Gastroesophageal sphincter (tissue), 4 donors: ENCODE data around the gene FAM131B. TPM values are rescaled to one million over a fixed set of nuclear protein-coding genes. Genes with fewer than 3 reads are reported as not detected.

Experiments used
- ATAC-seq: fragments of 150-250 bp; one replicate; pipeline ENCODE4 v1.9.1; 2016; ENCODE audit warnings: mild to moderate bottlenecking, moderate library complexity
- H3K27ac ChIP-seq, 4 donors: fragments of 200-600 bp; sonication (generic) in 3 of 4; 1 replicate in 3 of 4; 2 replicates in 1 of 4; pipeline ENCODE4 v1.5.1; 2016 to 2019
- H3K27me3 ChIP-seq: fragments of 200-600 bp; sonication (generic); one replicate; pipeline ENCODE4 v1.5.1; 2019
- H3K36me3 ChIP-seq, 2 donors: fragments of 200-600 bp; sonication (generic); one replicate each; pipeline ENCODE4 v1.5.1; 2019; ENCODE audit warnings: control low read depth in 1 of 2
- H3K4me1 ChIP-seq, 3 donors: fragments of 200-600 bp; sonication (generic); 1 replicate in 2 of 3; 2 replicates in 1 of 3; pipeline ENCODE4 v1.5.1; 2016 to 2019; ENCODE audit warnings: control low read depth in 2 of 3
- H3K4me3 ChIP-seq, 2 donors: fragments of 200-600 bp; sonication (generic); one replicate each; pipeline ENCODE4 v1.5.1; 2019; ENCODE audit warnings: mild to moderate bottlenecking in 1 of 2, moderate library complexity in 1 of 2
- H3K9me3 ChIP-seq, 3 donors: fragments of 200-600 bp; sonication (generic); one replicate each; pipeline ENCODE4 v1.5.1; 2017 to 2019; ENCODE audit warnings: control low read depth in 2 of 3
- CTCF ChIP-seq, 4 experiments: fragments of 200-600 bp in 2 of 4; fragments of 450-650 bp in 2 of 4; sonication (generic) in 1 of 4; IDR thresholded peaks; one replicate each; pipeline ENCODE4 v1.5.1; 2017 to 2019; ENCODE audit warnings: antibody characterized with exemption in 4 of 4, mild to moderate bottlenecking in 2 of 4, moderate library complexity in 2 of 4
- EP300 ChIP-seq: sonication (generic); formaldehyde crosslinking; IDR thresholded peaks from one replicate; pipeline ENCODE4 v1.6.1; 2017; ENCODE audit warnings: antibody characterized with exemption, mild to moderate bottlenecking
- POLR2A ChIP-seq, 2 donors: fragments of 450-650 bp; IDR thresholded peaks; one replicate each; pipeline ENCODE4 v1.6.1; 2017; ENCODE audit warnings: antibody characterized with exemption in 2 of 2, mild to moderate bottlenecking in 2 of 2, moderate library complexity in 1 of 2
- POLR2AphosphoS5 ChIP-seq: sonication (generic); formaldehyde crosslinking; IDR thresholded peaks from one replicate; pipeline ENCODE4 v1.6.1; 2017; ENCODE audit warnings: antibody characterized with exemption
- WGBS, 2 donors: methylation state at CpG; one replicate each; pipeline ENCODE4 v1.1.5; 2018; ENCODE audit warnings: low coverage in 1 of 2; 5-methylcytosine and 5-hydroxymethylcytosine counted together
- total RNA-seq, 4 donors: library from RNA; depleted of rRNA; stranded (reverse); fragments of >200 nt; gene quantifications; one replicate each; pipeline ENCODE4 v1.1.0, GENCODE V29; 2016

FAM131B gene
- total RNA-seq, 4 donors from 2014 or later: 0.31 to 2.4 (median 1.2) TPM

DNA sequence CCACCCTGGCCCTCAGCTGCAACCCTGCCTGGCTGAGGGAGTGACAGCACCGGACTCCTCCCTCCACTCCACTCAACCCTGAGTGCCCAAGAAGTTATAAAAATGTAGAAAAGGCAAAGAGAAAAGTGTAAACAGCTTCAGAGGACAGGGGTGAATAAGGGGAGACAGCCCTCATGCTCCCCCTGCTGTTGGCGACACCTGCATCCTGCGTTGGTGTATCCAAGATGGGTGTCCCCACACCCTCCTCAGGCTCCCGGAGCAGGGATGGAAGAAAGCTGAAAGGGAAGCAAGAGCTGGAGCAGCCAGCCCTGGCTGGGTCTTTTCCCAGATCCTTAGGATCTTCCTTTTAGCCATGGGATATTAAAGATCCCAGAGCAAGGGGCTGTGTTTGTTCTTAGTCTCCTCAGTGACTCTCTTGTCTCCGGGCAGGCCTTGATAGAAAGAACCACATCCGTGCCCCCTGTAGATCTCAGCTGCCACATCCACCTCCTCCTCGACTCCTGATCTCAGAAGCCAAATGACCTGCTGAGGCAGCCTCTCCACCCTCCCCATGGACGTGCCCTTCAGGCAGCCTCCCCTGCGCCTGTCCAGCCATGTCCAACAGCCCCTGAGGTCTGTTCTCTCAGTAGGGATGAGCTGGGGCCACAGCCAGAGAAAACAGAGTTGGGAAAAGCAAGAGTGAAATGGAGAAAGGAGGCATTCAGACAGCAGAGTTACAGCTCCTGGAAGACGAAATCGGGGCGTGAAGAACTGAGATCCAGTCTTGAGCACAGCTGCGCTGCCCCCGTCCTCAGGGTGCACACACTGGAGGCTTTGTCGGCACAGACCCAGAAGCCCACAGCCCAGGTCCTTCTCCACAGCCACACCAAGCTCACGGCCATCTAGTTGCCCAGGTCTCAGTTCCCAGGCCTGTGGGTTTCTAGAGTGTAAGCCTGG, 6.8 kb downstream of the FAM131B start:
- Histone ChIP-seq H3K36me3 (no peaks in the 10 kb centered on the region), H3K27ac (no peak overlapping the region), H3K27me3 (peaks cover 39% of the 10 kb centered on the region), H3K9me3 (no peaks in the 10 kb centered on the region), H3K4me3 (no peak overlapping the region), H3K4me1 (no peaks in the 10 kb centered on the region)
- WGBS, 2 donors: 67 to 83% methylated on average over 3 to 9 of the region's 16 CpGs
- ATAC-seq: no peak
- TF ChIP-seq POLR2AphosphoS5: no peak
- no peak for TF ChIP-seq CTCF (IDR thresholded peaks at IDR 0.05)
- TF ChIP-seq POLR2A (IDR thresholded peaks at IDR 0.05): no peak
- TF ChIP-seq EP300: no peak

DNA sequence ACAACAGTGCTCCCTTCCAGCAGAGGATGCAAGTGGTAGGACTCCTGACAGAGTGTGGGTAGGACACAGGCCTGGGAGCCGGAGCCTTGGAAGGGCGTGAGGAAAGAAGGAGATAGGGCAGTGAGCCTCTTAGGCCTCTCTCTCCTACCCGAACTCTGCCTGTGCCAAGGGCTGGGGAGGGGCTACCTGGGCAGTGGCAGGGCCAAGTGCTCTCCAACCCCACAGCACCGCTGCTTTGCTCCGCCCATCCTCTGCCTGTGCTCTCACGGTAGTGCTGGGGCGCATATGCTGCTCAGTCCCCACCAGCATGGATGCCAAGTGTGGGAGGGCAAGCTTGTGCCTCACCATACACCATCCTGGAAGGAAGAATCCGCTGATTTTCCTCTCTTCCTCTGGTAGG, 7.5 kb downstream of the FAM131B start:
- H3K36me3 ChIP-seq: no peaks in the 10 kb centered on the region
- WGBS, 2 donors: 100% methylated on average over 1 to 2 of the region's 8 CpGs
- no peaks in the 10 kb centered on the region for H3K4me1 ChIP-seq
- peaks cover 33% of the 10 kb centered on the region for H3K27me3 ChIP-seq
- no peak overlapping the region for H3K4me3 ChIP-seq
- no peak overlapping the region for H3K27ac ChIP-seq
- no peaks in the 10 kb centered on the region for H3K9me3 ChIP-seq
- no peak for ATAC-seq
- TF ChIP-seq CTCF (IDR thresholded peaks at IDR 0.05) (no peak), EP300 (no peak), POLR2A (IDR thresholded peaks at IDR 0.05) (no peak), POLR2AphosphoS5 (no peak)

DNA sequence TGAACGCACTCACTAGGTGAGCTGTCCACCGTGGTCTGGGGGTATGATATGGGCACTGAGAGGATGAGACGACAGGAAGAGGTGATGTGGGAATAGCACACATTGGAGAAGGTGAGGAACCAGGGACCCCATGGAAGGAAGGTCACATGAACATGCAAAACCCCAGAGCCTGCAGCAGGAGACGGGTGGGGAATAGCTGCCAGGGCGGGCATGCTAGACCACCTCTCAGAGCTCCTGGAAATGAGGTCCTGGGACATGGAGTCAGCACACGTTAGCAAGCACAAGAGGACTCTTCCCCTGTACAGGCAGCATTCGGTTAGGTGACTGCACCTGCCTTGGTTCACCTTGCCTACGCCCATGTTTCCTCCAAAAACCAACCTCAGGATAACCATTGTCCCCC, 8.1 kb downstream of the FAM131B start:
- Histone ChIP-seq H3K27me3 (peaks cover 27% of the 10 kb centered on the region), H3K36me3 (no peaks in the 10 kb centered on the region), H3K4me3 (no peak overlapping the region), H3K4me1 (no peaks in the 10 kb centered on the region), H3K27ac (no peak overlapping the region), H3K9me3 (no peaks in the 10 kb centered on the region)
- TF ChIP-seq POLR2AphosphoS5 (no peak), POLR2A (IDR thresholded peaks at IDR 0.05) (no peak), EP300 (no peak), CTCF (IDR thresholded peaks at IDR 0.05) (no peak)
- 89 to 100% methylated on average over 2 to 4 of the region's 8 CpGs for WGBS, 2 donors
- no peak for ATAC-seq

DNA sequence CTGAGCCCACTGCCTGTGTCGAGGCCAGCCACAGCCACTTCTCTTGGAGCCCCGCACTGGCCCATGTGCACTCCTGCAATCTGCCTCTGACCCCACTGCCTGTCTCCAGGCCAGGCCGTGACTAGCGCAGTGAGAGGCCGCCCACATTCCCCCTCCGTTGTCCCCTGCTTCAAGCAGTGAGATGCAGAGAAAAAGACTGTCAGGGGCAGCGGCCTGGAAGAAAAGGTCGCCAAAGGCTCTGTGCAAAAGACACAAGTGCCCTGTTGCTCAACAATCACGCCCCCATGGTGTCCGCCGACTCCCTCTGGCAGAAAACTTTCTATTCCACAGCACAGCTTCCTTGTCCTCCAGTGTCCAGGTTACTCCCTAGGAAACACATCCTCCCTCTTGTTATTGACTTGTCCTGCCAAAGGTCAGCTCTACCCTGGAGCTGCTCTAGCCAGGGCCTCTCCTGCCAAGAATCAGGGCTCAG, 9.9 kb downstream of the FAM131B start:
- WGBS, 2 donors: 76% methylated on average over 4 of the region's 11 CpGs; no CpG with 5 or more reads in 1 of the 2 donors
- H3K27me3 ChIP-seq: peaks cover 24% of the 10 kb centered on the region
- no peak overlapping the region for H3K4me3 ChIP-seq
- ATAC-seq: no peak
- no peaks in the 10 kb centered on the region for H3K9me3 ChIP-seq
- no peaks in the 10 kb centered on the region for H3K36me3 ChIP-seq
- no peaks in the 10 kb centered on the region for H3K4me1 ChIP-seq
- no peak for TF ChIP-seq POLR2A (IDR thresholded peaks at IDR 0.05)
- no peak for TF ChIP-seq CTCF (IDR thresholded peaks at IDR 0.05)
- no peak for TF ChIP-seq POLR2AphosphoS5
- TF ChIP-seq EP300: no peak
- no peak overlapping the region for H3K27ac ChIP-seq

- H3K9me3 ChIP-seq: no peaks in the 10 kb centered on the region
- H3K27ac ChIP-seq: no peak overlapping the region
- H3K4me3 ChIP-seq: no peak overlapping the region
- TF ChIP-seq POLR2AphosphoS5 (no peak), EP300 (no peak)
- no peaks in the 10 kb centered on the region for H3K4me1 ChIP-seq
- H3K36me3 ChIP-seq: no peaks in the 10 kb centered on the region
- ATAC-seq: no peak
- 100% methylated on average over 2 to 3 of the region's 9 CpGs for WGBS, 2 donors
- peaks cover 23% of the 10 kb centered on the region for H3K27me3 ChIP-seq
Measured at GRCh38 chr7:143351574-143351973, 10.9 kb downstream of the FAM131B start.
